HCT116 (cell line): Measurements from ENCODE around the gene MYH7. TPM values are rescaled to one million over a fixed set of nuclear protein-coding genes. Genes with fewer than 3 reads are reported as not detected.

Experiments
- ATAC-seq: fragments of 200-7000 bp; cut with Tn5 transposase; 2 replicates; pipeline ENCODE4 v1.9.1; 2020; ENCODE audit warnings: mild to moderate bottlenecking, moderate library complexity
- BruUV-seq: library from RNA; stranded (reverse); fragments of 400-500 nt; replicated peaks from 2 replicates; lab custom pipeline; 2021; lab: Mats Ljungman, UMichigan
- CTCF ChIA-PET: fragments of 300-600 bp; sonication (Branson Sonifier 250); formaldehyde crosslinking; loops from one replicate; lab custom pipeline; 2021; ENCODE audit warnings: antibody characterized with exemption; lab: Charles Lee
- POLR2A ChIA-PET: fragments of 300-600, 350-600 bp; sonication (Branson Sonifier 250); formaldehyde crosslinking; loops from one replicate; lab custom pipeline; 2021; ENCODE audit warnings: antibody characterized with exemption; lab: Charles Lee
- RAD21 ChIA-PET, 2 experiments: fragments of 300-600 bp; sonication (Branson Sonifier 250); formaldehyde crosslinking; loops; one replicate each; lab custom pipeline; 2023; ENCODE audit warnings: low total read pairs in 2 of 2; ENCODE audit not compliant: uncharacterized antibody in 2 of 2, unreplicated experiment in 2 of 2, low non-redundant PET in 1 of 2; lab: Charles Lee
- DNase-seq: peaks from one replicate; pipeline ENCODE4 v3.0.0-alpha.2; 2010; ENCODE audit warnings: low read depth, low spot score
- H2AFZ ChIP-seq: fragments of 200-600 bp; shearing (Covaris generic), sonication (generic); 2 replicates; pipeline ENCODE4 v1.6.1; 2017; ENCODE audit warnings: low read depth, mixed run types, mixed read lengths, antibody characterized with exemption, low read length; ENCODE audit not compliant: poor library complexity, severe bottlenecking
- H3K27ac ChIP-seq: 2 replicates; pipeline ENCODE4 v1.5.1; 2012; ENCODE audit warnings: low read depth, low read length
- H3K27me3 ChIP-seq: fragments of 200-600 bp; sonication (generic); 2 replicates; pipeline ENCODE4 v1.6.1; 2016; ENCODE audit warnings: mixed run types, low read length, mixed read lengths; ENCODE audit not compliant: insufficient read depth
- H3K36me3 ChIP-seq, 2 experiments: fragments of 200-500 bp in 1 of 2; fragments of 200-600 bp in 1 of 2; sonication (Bioruptor generic) in 1 of 2; sonication (generic) in 1 of 2; 2 replicates each; pipeline versions ENCODE4 v1.5.1 to v1.6.1; 2014 to 2016; ENCODE audit warnings: low read length in 2 of 2, inconsistent platforms in 1 of 2, mixed read lengths in 1 of 2, mixed run types in 1 of 2; ENCODE audit not compliant: insufficient read depth in 2 of 2, control insufficient read depth in 1 of 2
- H3K4me1 ChIP-seq, 2 experiments: fragments of 200-600 bp in 1 of 2; sonication (generic) in 1 of 2; 2 replicates each; pipeline versions ENCODE4 v1.5.1 to v1.6.1; 2012 to 2017; ENCODE audit warnings: low read length in 2 of 2, inconsistent platforms in 1 of 2, mild to moderate bottlenecking in 1 of 2, mixed read lengths in 1 of 2, mixed run types in 1 of 2, moderate library complexity in 1 of 2; ENCODE audit not compliant: insufficient read depth in 2 of 2, control insufficient read depth in 1 of 2
- H3K4me2 ChIP-seq: fragments of 200-600 bp; sonication (generic); 2 replicates; pipeline ENCODE4 v1.6.1; 2017; ENCODE audit warnings: mixed run types, low read length, mixed read lengths
- H3K4me3 ChIP-seq, 2 experiments: fragments of 200-600 bp in 1 of 2; sonication (generic) in 1 of 2; replicated peaks in 1 of 2; 2 replicates each; pipeline ENCODE4 v1.5.1; 2011 to 2016; ENCODE audit warnings: low read length in 2 of 2, control low read depth in 1 of 2, low read depth in 1 of 2, mild to moderate bottlenecking in 1 of 2, mixed read lengths in 1 of 2, mixed run types in 1 of 2
- H3K79me2 ChIP-seq: fragments of 200-600 bp; sonication (generic); 2 replicates; pipeline ENCODE4 v1.6.1; 2017; ENCODE audit warnings: mild to moderate bottlenecking, mixed run types, low read length, moderate library complexity, mixed read lengths; ENCODE audit not compliant: insufficient read depth
- H3K9ac ChIP-seq: fragments of 200-600 bp; sonication (generic); 2 replicates; pipeline ENCODE4 v1.6.1; 2016; ENCODE audit warnings: low read length, mixed read lengths
- H3K9me2 ChIP-seq: fragments of 200-600 bp; sonication (generic), shearing (Covaris generic); 2 replicates; pipeline ENCODE4 v1.6.1; 2017; ENCODE audit warnings: mixed run types, mild to moderate bottlenecking, moderate library complexity; ENCODE audit not compliant: insufficient read depth
- H3K9me3 ChIP-seq, 2 experiments: fragments of 200-500 bp in 1 of 2; fragments of 200-600 bp in 1 of 2; sonication (Bioruptor generic) in 1 of 2; sonication (generic) in 1 of 2; 2 replicates each; pipeline ENCODE4 v1.6.1; 2014 to 2017; ENCODE audit warnings: low read length in 2 of 2, mixed read lengths in 2 of 2, inconsistent platforms in 1 of 2, low read depth in 1 of 2, mild to moderate bottlenecking in 1 of 2, mixed run types in 1 of 2, moderate library complexity in 1 of 2; ENCODE audit not compliant: control insufficient read depth in 1 of 2, insufficient read depth in 1 of 2
- H4K20me1 ChIP-seq: fragments of 200-600 bp; sonication (generic), shearing (Covaris generic); 2 replicates; pipeline ENCODE4 v1.6.1; 2017; ENCODE audit warnings: mixed run types, mild to moderate bottlenecking, moderate library complexity; ENCODE audit not compliant: insufficient read depth
- CBX3 ChIP-seq: IDR thresholded peaks from 2 replicates; pipeline ENCODE4 v1.6.1; 2012; ENCODE audit warnings: low read depth
- ELF1 ChIP-seq: IDR thresholded peaks from 2 replicates; pipeline ENCODE4 v1.6.1; 2012; ENCODE audit warnings: low read depth, borderline replicate concordance
- EZH2 ChIP-seq: fragments of 200-600 bp; sonication (generic); IDR thresholded peaks from 2 replicates; pipeline ENCODE4 v1.6.1; 2017; ENCODE audit warnings: antibody characterized with exemption, mixed run types
- FOSL1 ChIP-seq: IDR thresholded peaks from 2 replicates; pipeline ENCODE4 v1.6.1; 2012; ENCODE audit warnings: low read depth
- JUND ChIP-seq: IDR thresholded peaks from 2 replicates; pipeline ENCODE4 v1.6.1; 2012
- POLR2A ChIP-seq: IDR thresholded peaks from 2 replicates; pipeline ENCODE4 v1.7.0; 2011; ENCODE audit warnings: borderline replicate concordance; ENCODE audit not compliant: insufficient read depth, insufficient read length; ENCODE audit errors: extremely low read depth
- REST ChIP-seq: IDR thresholded peaks from 2 replicates; pipeline ENCODE4 v1.6.1; 2012; ENCODE audit warnings: low read depth
- SP1 ChIP-seq: IDR thresholded peaks from 2 replicates; pipeline ENCODE4 v1.6.1; 2012; ENCODE audit warnings: low read depth
- ZFX ChIP-seq: fragments of 450-650 bp; IDR thresholded peaks from 2 replicates; pipeline ENCODE4 v1.6.1; 2017
- intact Hi-C: fragments of 100-400 bp; cut with micrococcal nuclease; formaldehyde crosslinking; loops from 2 replicates; pipeline ENCODE4 v1.10.0; 2022
- total RNA-seq: library from RNA; stranded (reverse); gene quantifications from one replicate; pipeline ENCODE4 v1.2.1, GENCODE V29; 2021; ENCODE audit not compliant: unreplicated experiment

The MYH7 gene
- total RNA-seq, 1 experiment from 2014 or later, result not detected

- TF ChIP-seq ELF1 (no peak), REST (no peak), JUND (no peak), FOSL1 (no peak), CBX3 (no peak)
Observed at GRCh38 chr14:23454445-23454856, 19.0 kb upstream of the MYH7 start (continued).

- no peak overlapping the region for H3K27ac ChIP-seq
- no peak overlapping the region for H2AFZ ChIP-seq
- no peaks in the 10 kb centered on the region for H3K9me2 ChIP-seq
- no peaks in the 10 kb centered on the region for H3K9me3 ChIP-seq
- H3K4me1 ChIP-seq, result no peaks in the 10 kb centered on the region
- BruUV-seq, result no TSS peak
- H3K4me2 ChIP-seq, result no peak overlapping the region
- POLR2A ChIA-PET, result no interaction called here
- no peaks in the 10 kb centered on the region for H3K36me3 ChIP-seq
- CTCF ChIA-PET, result no interaction called here
- intact Hi-C loops, result loop anchor here (2.0 kb wide), 1 partner anchor 33 kb away; no protein-coding TSS in a partner anchor
- RAD21 ChIA-PET, result no interaction called here
- no peaks in the 10 kb centered on the region for H4K20me1 ChIP-seq
- no peaks in the 10 kb centered on the region for H3K27me3 ChIP-seq
- H3K79me2 ChIP-seq, result no peaks in the 10 kb centered on the region
- H3K9ac ChIP-seq, result no peak overlapping the region
- ATAC-seq (no peak), DNase-seq (no peak)
- TF ChIP-seq ZFX (no peak), POLR2A (no peak), SP1 (no peak), JUND (no peak), EZH2 (no peak)
- H3K4me3 ChIP-seq, result no peak overlapping the region
Observed at GRCh38 chr14:23452237-23452636, 16.8 kb upstream of the MYH7 start.
